ENCODE measurements around the gene WFIKKN1. TPM values are rescaled to one million over a fixed set of nuclear protein-coding genes. Genes with fewer than 3 reads are reported as not detected.

WFIKKN1 gene
- total RNA-seq, 2 experiments from 2014 or later: 0.25 TPM; not detected in 1

- Mint-ChIP-seq H3K4me1 (ENCODE audit: low read depth) (peaks cover 7% of the 10 kb centered on the region), H3K9me3 (no peaks in the 10 kb centered on the region), H3K36me3 (ENCODE audit: low read depth) (peaks cover 10% of the 10 kb centered on the region), H3K27ac (no peak overlapping the region), H3K27me3 (no peaks in the 10 kb centered on the region), H3K4me3 (no peak overlapping the region)
- ChIA-PET POLR2A (interaction anchor here (0.7 to 4.6 kb wide), 2 partner anchors 10 to 17 kb away, joined by 5 to 28 read pairs; partner anchors contain the start of gene WDR90), CTCF (interaction anchor here (1.1 to 1.3 kb wide), 2 partner anchors 9 to 10 kb away, joined by 4 to 5 read pairs; partner anchors contain the start of gene WDR90)
- TF ChIP-seq CTCF (IDR thresholded peaks at IDR 0.05): no peak
- intact Hi-C loops (cut with micrococcal nuclease): loop anchor here (10.0 kb wide), 1 partner anchor 75 kb away; no protein-coding TSS in a partner anchor
- ATAC-seq: no peak
- DNase-seq: no peak
Observed at GRCh38 chr16:659618-660017, 28.8 kb downstream of the WFIKKN1 start.

- H3K27me3 Mint-ChIP-seq: no peaks in the 10 kb centered on the region
- TF ChIP-seq CTCF (IDR thresholded peaks at IDR 0.05): no peak
- CTCF ChIA-PET: interaction anchor here (1.3 kb wide), 1 partner anchor 11 kb away, joined by 5 read pairs; the partner anchor contains the start of gene WDR90
- no peak overlapping the region for H3K4me3 Mint-ChIP-seq
- no peak overlapping the region for H3K27ac Mint-ChIP-seq
- DNase-seq: no peak
- intact Hi-C loops (cut with micrococcal nuclease): loop anchor here (10.0 kb wide), 1 partner anchor 75 kb away; no protein-coding TSS in a partner anchor
- no peak for ATAC-seq
- peaks cover 10% of the 10 kb centered on the region for H3K36me3 Mint-ChIP-seq (ENCODE audit: low read depth)
- H3K9me3 Mint-ChIP-seq: no peaks in the 10 kb centered on the region
- POLR2A ChIA-PET: interaction anchor here (0.7 to 4.6 kb wide), 3 partner anchors 11 to 17 kb away, joined by 3 to 28 read pairs (median 5); partner anchors contain the start of gene WDR90
- peaks cover 7% of the 10 kb centered on the region for H3K4me1 Mint-ChIP-seq (ENCODE audit: low read depth)
Observed at GRCh38 chr16:660132-660458, 29.3 kb downstream of the WFIKKN1 start.

GRCh38 chr16:660459-661183 is 29.8 kb downstream of the WFIKKN1 start:
- POLR2A ChIA-PET: interaction anchor here (1.2 to 4.6 kb wide), 3 partner anchors 11 to 19 kb away, joined by 3 to 28 read pairs (median 3); partner anchors contain the start of gene WDR90
- H3K4me1 Mint-ChIP-seq (ENCODE audit: low read depth): peaks cover 7% of the 10 kb centered on the region

GRCh38 chr16:661184-661821 is 30.5 kb downstream of the WFIKKN1 start:
- Mint-ChIP-seq H3K36me3 (ENCODE audit: low read depth) (peaks cover 10% of the 10 kb centered on the region), H3K27me3 (no peaks in the 10 kb centered on the region), H3K27ac (no peak overlapping the region), H3K4me3 (no peak overlapping the region), H3K4me1 (ENCODE audit: low read depth) (peaks cover 7% of the 10 kb centered on the region), H3K9me3 (no peaks in the 10 kb centered on the region)
- ChIA-PET POLR2A (interaction anchor here (0.7 to 4.6 kb wide), 5 partner anchors 12 to 67 kb away, joined by 3 to 28 read pairs (median 3); partner anchors contain the start of genes METTL26 and WDR90), CTCF (no interaction called here)
- no peak for DNase-seq
- TF ChIP-seq CTCF (IDR thresholded peaks at IDR 0.05): no peak
- no peak for ATAC-seq
- intact Hi-C loops (cut with micrococcal nuclease): loop anchor here (10.0 kb wide), 1 partner anchor 77 kb away; no protein-coding TSS in a partner anchor

More at GRCh38 chr16:660459-661183, 29.8 kb downstream of the WFIKKN1 start:
- Mint-ChIP-seq H3K9me3 (no peaks in the 10 kb centered on the region), H3K4me3 (no peak overlapping the region), H3K27me3 (no peaks in the 10 kb centered on the region), H3K36me3 (ENCODE audit: low read depth) (peaks cover 10% of the 10 kb centered on the region), H3K27ac (no peak overlapping the region)
- intact Hi-C loops (cut with micrococcal nuclease): loop anchor here (10.0 kb wide), 1 partner anchor 76 kb away; no protein-coding TSS in a partner anchor
- peak; percentile 42 for TF ChIP-seq CTCF (IDR thresholded peaks at IDR 0.05)
- ATAC-seq: peak; percentile 89
- CTCF ChIA-PET: no interaction called here
- peak; percentile 75 for DNase-seq
